ENCODE data around the gene ANO7.

DNA sequence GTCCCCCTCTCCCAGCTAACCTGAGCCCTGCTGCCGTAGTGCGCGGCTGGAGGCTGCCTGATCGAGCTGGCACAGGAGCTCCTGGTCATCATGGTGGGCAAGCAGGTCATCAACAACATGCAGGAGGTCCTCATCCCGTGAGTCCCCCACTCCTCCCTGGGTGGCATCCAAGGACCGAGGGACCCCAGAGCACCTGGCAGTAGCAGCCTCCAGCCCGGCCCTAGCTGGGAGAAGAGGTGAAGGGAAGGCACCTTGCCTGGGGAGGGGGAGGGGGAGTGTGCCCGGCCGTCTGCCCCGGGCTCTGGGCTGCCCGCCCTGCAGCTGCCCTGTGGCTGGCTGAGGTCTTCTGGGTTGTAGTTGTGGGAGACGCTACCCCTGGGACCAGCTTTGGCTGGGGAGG lies 26.3 kb downstream of the ANO7 start:
- TF ChIP-seq, protein P1, sequence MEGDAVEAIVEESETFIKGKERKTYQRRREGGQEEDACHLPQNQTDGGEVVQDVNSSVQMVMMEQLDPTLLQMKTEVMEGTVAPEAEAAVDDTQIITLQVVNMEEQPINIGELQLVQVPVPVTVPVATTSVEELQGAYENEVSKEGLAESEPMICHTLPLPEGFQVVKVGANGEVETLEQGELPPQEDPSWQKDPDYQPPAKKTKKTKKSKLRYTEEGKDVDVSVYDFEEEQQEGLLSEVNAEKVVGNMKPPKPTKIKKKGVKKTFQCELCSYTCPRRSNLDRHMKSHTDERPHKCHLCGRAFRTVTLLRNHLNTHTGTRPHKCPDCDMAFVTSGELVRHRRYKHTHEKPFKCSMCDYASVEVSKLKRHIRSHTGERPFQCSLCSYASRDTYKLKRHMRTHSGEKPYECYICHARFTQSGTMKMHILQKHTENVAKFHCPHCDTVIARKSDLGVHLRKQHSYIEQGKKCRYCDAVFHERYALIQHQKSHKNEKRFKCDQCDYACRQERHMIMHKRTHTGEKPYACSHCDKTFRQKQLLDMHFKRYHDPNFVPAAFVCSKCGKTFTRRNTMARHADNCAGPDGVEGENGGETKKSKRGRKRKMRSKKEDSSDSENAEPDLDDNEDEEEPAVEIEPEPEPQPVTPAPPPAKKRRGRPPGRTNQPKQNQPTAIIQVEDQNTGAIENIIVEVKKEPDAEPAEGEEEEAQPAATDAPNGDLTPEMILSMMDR (IDR thresholded peaks at IDR 0.05): no peak
- TF ChIP-seq POLR2A (IDR thresholded peaks at IDR 0.05): no peak
